ENCODE data around the gene RIPK4. TPM values are rescaled to one million over a fixed set of nuclear protein-coding genes. Genes with fewer than 3 reads are reported as not detected.

Gene RIPK4
- total and polyA plus RNA-seq, 8 donors, result 5.8 to 10.5 (median 8.5) TPM

DNA sequence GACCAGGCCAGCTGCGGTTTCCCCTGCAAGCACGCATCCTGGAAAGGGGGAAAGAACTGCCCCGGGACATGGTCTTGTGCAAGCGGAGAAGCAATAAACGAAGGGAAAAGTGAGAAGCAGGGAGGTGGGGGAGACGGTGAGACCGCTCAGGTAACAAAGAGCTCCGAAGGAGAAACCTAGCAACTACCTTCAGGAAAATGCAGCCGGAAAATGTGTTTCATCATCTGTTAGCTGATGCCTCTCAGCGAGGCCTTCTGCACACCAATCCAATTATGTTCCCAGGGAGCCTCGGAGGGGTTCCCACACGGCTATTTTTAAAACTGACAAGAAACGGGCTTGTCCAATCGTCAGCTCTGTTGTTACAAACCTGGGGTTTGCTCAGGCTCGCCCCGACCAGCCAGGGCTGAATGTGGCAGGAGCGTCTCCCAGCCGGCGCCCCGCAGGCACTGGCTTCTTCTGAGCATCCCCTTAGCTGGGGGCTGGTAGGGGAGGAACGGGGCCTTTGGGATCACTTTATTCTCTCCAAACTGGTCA, 3.4 kb downstream of the RIPK4 start:
- ATAC-seq, result no peak
- peaks cover 40 to 93% of the 10 kb centered on the region in 2 donors for H3K27me3 ChIP-seq

DNA sequence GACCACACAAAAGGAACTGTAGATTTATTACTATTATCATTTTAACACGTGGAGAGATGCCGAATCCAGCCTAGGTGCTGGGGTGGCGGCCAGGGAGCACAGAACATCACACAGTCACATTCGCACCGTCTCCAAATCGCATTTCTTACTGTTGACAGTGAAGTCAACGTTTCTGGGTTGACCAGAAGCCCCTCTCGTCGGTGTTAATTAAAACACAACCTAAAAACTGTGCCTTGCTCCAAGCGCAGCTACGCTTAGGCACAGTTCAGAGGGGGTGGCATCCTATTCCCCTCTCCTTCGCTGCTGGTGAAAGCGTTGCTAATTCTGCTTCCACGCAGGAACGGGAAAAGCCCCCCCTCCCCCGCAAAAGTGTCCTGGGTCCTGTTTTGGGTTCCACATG, 4.1 kb downstream of the RIPK4 start:
- Histone ChIP-seq H3K27me3 (peaks cover 34 to 86% of the 10 kb centered on the region in 2 donors), H3K4me3 (no peak overlapping the region), H3K27ac (no peak overlapping the region), H3K9me3 (no peaks in the 10 kb centered on the region), H3K36me3 (no peaks in the 10 kb centered on the region), H3K4me1 (peaks cover 17 to 63% of the 10 kb centered on the region in 2 donors)
- DNase-seq (no peak), ATAC-seq (no peak)
- intact Hi-C loops (cut with DNase I), result no loop called here
- TF ChIP-seq, protein P1, sequence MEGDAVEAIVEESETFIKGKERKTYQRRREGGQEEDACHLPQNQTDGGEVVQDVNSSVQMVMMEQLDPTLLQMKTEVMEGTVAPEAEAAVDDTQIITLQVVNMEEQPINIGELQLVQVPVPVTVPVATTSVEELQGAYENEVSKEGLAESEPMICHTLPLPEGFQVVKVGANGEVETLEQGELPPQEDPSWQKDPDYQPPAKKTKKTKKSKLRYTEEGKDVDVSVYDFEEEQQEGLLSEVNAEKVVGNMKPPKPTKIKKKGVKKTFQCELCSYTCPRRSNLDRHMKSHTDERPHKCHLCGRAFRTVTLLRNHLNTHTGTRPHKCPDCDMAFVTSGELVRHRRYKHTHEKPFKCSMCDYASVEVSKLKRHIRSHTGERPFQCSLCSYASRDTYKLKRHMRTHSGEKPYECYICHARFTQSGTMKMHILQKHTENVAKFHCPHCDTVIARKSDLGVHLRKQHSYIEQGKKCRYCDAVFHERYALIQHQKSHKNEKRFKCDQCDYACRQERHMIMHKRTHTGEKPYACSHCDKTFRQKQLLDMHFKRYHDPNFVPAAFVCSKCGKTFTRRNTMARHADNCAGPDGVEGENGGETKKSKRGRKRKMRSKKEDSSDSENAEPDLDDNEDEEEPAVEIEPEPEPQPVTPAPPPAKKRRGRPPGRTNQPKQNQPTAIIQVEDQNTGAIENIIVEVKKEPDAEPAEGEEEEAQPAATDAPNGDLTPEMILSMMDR (IDR thresholded peaks at IDR 0.05), result no peak

More for the DNA sequence above, 3.4 kb downstream of the RIPK4 start:
- intact Hi-C loops (cut with DNase I), result no loop called here
- H3K4me1 ChIP-seq, result peaks cover 21 to 70% of the 10 kb centered on the region in 2 donors
- no peaks in the 10 kb centered on the region for H3K9me3 ChIP-seq
- TF ChIP-seq, protein P1 (IDR thresholded peaks at IDR 0.05), result no peak
- H3K27ac ChIP-seq, result no peak overlapping the region
- DNase-seq, result no peak
- no peak overlapping the region for H3K4me3 ChIP-seq
- H3K36me3 ChIP-seq, result no peaks in the 10 kb centered on the region

DNA sequence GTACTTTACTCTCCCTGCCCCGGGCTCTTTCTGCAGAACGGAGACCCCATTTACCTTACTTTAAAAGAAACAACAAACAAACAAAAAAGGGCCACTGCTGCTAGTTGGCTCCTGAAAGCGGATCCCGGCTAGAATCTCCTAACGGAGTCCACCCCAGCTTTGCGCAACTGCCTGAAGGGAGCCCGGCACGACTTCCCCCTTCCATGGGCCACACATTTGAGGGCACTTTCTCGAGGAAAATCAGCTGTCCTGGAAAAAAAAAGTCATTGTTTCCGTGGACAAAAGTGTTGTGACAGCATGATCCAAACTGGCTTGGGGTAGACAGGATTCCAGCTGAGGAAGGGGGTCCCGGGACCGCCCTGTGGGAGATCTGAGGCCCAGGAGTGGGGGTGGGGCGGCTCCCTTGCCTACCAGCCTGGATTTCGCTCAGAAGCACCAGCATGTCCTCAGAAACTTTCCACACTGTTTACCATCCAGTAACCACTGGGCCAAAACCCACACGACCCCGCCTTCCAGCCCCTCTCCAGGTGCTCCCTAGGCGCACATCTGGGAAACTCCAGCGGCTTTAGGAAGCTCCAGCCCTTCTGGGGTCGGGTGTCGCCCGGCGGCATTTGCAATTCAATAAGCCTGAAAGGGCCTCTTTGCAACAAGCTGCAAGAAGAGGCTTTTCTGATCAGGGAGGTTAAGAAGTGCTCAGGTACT, 4.8 kb downstream of the RIPK4 start:
- Histone ChIP-seq H3K27me3 (peaks cover 28 to 79% of the 10 kb centered on the region in 2 donors), H3K27ac (peak overlapping the region; percentile 51 to 83), H3K4me1 (peaks cover 15 to 57% of the 10 kb centered on the region in 2 donors), H3K4me3 (peak overlapping the region in 1 of 2 donors; percentile 6), H3K9me3 (no peaks in the 10 kb centered on the region), H3K36me3 (no peaks in the 10 kb centered on the region)
- intact Hi-C loops (cut with DNase I), result no loop called here
- peak in 1 of 4 donors; percentile 74 for DNase-seq
- peak; percentile 21 for ATAC-seq
- TF ChIP-seq, protein P1 (IDR thresholded peaks at IDR 0.05), result no peak

DNA sequence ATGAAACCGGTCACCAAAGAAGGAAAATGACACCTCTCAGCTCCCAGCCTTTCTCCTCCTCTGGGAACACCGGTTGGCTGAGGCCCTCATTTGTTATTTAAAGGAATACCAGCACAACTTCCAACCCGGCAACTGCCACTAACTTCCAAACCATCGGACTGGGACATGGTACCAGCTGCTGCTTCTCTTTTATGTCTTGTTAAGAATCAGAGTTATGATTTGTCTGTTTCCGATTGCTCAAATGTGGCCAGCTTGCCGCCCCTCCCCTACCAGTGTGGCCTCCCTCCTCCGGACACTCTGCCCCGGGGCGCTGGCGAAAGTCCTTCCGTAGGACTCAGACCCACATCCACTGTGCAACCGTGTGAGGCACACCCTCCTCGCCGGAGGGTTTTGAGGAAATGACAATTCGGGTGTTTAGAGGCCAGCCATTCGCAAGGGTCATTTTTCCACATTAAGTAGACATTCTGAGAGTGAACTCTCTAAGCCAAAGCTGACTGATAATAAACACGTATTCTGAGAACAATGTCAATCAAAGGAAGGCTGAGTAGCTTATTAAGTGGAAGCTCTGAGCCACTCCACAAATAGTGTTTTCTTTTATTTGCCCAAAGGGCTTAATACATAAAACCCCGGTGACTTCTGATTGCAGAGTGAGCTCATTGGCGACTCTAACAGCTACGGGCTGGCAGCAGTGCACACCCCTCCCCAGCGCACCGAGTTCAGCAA, 5.5 kb downstream of the RIPK4 start:
- intact Hi-C loops (cut with DNase I), result no loop called here
- peak overlapping the region in 1 of 2 donors; percentile 6 for H3K4me3 ChIP-seq
- DNase-seq (peak in 3 of 4 donors; percentile 66 to 91 (median 80)), ATAC-seq (peak; percentile 79)
- H3K27ac ChIP-seq, result peak overlapping the region; percentile 51 to 83
- H3K27me3 ChIP-seq, result peaks cover 20 to 72% of the 10 kb centered on the region in 2 donors
- peaks cover 10 to 49% of the 10 kb centered on the region in 2 donors for H3K4me1 ChIP-seq
- TF ChIP-seq, protein P1 (IDR thresholded peaks at IDR 0.05), result no peak
- no peaks in the 10 kb centered on the region for H3K9me3 ChIP-seq
- no peaks in the 10 kb centered on the region for H3K36me3 ChIP-seq

DNA sequence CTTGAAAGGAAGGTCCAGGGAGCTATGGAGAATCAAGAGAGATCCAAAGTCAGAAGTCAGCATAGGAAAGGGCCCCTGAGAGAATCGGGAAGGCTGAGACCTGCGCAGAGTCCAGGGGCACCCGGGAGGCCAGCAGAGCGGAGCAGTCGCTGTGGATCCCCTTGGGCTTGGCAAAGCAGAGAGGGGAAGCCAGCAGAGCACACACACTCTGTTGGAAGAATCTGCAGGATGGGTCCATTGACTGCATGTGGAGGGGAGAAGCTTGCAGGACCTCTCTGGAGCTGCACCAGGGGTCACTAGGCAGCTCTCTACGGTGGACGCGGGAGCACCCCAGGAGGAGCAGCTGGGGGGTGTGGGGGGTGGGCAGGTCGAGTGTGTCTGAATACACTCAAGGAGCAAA, 6.4 kb downstream of the RIPK4 start:
- peaks cover 0 to 4% of the 10 kb centered on the region in 2 donors for H3K36me3 ChIP-seq
- no peak overlapping the region for H3K27ac ChIP-seq
- H3K9me3 ChIP-seq, result no peaks in the 10 kb centered on the region
- ATAC-seq (no peak), DNase-seq (no peak)
- H3K4me1 ChIP-seq, result peaks cover 10 to 48% of the 10 kb centered on the region in 2 donors
- intact Hi-C loops (cut with DNase I), result no loop called here
- TF ChIP-seq, protein P1 (IDR thresholded peaks at IDR 0.05), result no peak
- H3K27me3 ChIP-seq, result peaks cover 11 to 63% of the 10 kb centered on the region in 2 donors
- H3K4me3 ChIP-seq, result no peak overlapping the region
